Coronary artery (tissue), 2 donors: Measurements from ENCODE around the gene EOGT.

Experiments
- DNase-seq: peaks from one replicate; pipeline ENCODE4 v3.0.0-alpha.2; 2017; ENCODE audit warnings: low spot score
- H3K27ac ChIP-seq, 2 donors: fragments of 200-600 bp; sonication (generic); one replicate each; pipeline ENCODE4 v1.5.1; 2016 to 2019
- H3K4me3 ChIP-seq: fragments of 200-600 bp; sonication (generic); 2 replicates; pipeline ENCODE4 v1.5.1; 2016; ENCODE audit warnings: mild to moderate bottlenecking, moderate library complexity
- CTCF ChIP-seq: fragments of 200-600 bp; sonication (generic); IDR thresholded peaks from one replicate; pipeline ENCODE4 v1.5.1; 2019; ENCODE audit warnings: antibody characterized with exemption

EOGT gene

GRCh38 chr3:68999605-69000004 is 13.9 kb downstream of the EOGT start:
- no peak for TF ChIP-seq CTCF
- peak overlapping the region; percentile 51 to 59 for H3K27ac ChIP-seq
- DNase-seq: no peak
- H3K4me3 ChIP-seq: no peak overlapping the region

- H3K27ac ChIP-seq: peak overlapping the region; percentile 24 to 59
- no peak for TF ChIP-seq CTCF
- H3K4me3 ChIP-seq: no peak overlapping the region
- no peak for DNase-seq
Observed at GRCh38 chr3:68999158-68999557, 14.3 kb downstream of the EOGT start.

GRCh38 chr3:68997887-68998286 is 15.6 kb downstream of the EOGT start:
- no peak for DNase-seq
- Histone ChIP-seq H3K4me3 (no peak overlapping the region), H3K27ac (peak overlapping the region in 1 of 2 donors; percentile 32)
- no peak for TF ChIP-seq CTCF

DNA sequence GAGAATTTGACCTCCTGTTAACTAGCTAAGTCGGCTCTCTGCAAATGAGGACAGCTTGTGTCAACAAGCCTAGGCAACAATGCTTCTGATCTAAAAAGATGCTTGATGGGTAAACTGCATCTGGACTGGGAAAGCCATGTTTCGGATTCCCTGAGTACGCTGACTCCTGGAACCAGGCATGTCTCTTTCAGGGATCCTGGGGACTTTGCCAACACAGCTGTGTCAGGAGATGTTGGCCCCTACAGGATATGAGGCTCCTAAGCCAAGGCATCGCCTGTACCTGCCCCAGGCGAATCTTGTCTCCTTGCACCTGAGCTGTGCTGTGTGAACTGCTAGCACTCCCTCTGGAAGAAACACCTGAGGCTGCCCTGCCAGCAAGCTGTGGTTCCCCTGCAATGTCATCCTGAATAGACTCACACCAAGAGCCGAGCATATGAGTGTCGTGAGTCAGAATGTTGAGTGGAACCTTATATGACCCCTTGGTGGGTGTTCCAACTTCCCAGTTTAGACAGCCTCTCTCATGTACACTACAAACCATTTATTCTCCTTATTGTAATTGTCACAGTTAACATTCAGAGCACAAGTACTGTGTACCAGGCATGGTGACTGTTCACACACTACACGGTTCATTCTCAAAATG is 17.0 kb downstream of the EOGT start:
- DNase-seq: no peak
- TF ChIP-seq CTCF: no peak
- Histone ChIP-seq H3K4me3 (no peak overlapping the region), H3K27ac (no peak overlapping the region)

GRCh38 chr3:68988740-68989139 is 24.7 kb downstream of the EOGT start:
- no peak for TF ChIP-seq CTCF
- no peak for DNase-seq
- Histone ChIP-seq H3K27ac (no peak overlapping the region), H3K4me3 (no peak overlapping the region)

DNA sequence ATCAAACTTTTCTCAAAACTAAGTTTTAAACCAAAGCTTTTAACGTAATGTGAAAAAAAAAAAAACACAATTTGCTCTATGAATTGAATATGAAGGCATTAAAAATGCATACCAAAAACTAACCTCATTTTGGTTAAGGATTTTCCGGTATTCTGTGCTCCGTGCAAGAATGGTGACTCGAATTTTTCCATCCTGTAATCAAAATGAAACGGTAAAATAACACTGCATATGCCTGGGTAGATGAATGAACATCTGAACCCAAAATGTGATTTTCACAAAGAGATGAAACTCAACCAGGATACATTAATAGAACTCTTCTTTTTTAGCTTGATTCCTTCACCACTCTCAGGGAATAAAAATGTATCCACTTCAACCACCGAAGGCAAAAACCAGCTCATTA is 26.2 kb downstream of the EOGT start:
- no peak overlapping the region for H3K4me3 ChIP-seq
- H3K27ac ChIP-seq: no peak overlapping the region
- no peak for DNase-seq
- no peak for TF ChIP-seq CTCF

DNA sequence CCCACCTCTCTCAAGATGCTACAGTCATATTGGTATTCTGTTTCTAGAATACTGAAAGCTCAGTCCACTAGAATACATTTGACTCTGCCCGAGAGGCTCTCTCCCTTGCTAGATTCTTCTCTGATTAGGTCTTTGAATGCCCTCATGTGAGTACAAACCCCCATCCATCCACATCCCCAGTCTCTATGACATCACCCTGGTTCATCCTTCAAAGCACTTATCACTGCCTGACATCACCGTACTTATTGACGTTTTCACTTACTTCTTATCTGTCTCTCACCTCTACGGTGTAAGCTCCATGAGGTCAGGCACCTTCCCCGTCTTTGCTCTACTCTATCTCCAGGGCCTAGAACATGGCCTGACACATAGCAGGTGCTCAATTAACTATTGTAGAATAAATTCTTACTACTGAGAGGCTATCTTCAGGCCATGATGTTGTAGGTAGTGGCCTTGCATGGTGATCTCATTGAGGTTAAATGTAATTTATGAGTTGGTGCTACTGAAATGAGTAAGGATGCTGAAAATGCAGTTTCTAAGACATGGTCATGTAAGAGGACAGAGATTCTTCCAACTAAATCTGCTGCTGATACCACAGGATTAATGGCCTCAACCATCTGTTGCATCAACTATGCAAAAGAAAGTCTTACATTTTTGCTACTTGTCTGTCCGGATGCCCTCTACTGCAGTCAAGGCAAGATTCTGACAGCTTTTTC is 26.8 kb downstream of the EOGT start:
- H3K27ac ChIP-seq: no peak overlapping the region
- no peak for DNase-seq
- TF ChIP-seq CTCF: no peak
- no peak overlapping the region for H3K4me3 ChIP-seq
